ENCODE results near the gene RAB3B.

- TF ChIP-seq CTCF (IDR thresholded peaks at IDR 0.05) = no peak
- no peak for TF ChIP-seq POLR2A (IDR thresholded peaks at IDR 0.05)
- TF ChIP-seq EP300 (IDR thresholded peaks at IDR 0.05; ENCODE audit: low read depth) = no peak
- TF ChIP-seq POLR2AphosphoS5 (IDR thresholded peaks at IDR 0.05) = no peak
Observed at GRCh38 chr1:51871351-51871975, 119.0 kb downstream of the RAB3B start.

All from transverse colon (tissue), 4 donors.